Measurements from ENCODE around the gene TBPL1. TPM values are rescaled to one million over a fixed set of nuclear protein-coding genes. Genes with fewer than 3 reads are reported as not detected.

Gene TBPL1
- total RNA-seq: 15.0 and 23.5 TPM in 2 replicates

DNA sequence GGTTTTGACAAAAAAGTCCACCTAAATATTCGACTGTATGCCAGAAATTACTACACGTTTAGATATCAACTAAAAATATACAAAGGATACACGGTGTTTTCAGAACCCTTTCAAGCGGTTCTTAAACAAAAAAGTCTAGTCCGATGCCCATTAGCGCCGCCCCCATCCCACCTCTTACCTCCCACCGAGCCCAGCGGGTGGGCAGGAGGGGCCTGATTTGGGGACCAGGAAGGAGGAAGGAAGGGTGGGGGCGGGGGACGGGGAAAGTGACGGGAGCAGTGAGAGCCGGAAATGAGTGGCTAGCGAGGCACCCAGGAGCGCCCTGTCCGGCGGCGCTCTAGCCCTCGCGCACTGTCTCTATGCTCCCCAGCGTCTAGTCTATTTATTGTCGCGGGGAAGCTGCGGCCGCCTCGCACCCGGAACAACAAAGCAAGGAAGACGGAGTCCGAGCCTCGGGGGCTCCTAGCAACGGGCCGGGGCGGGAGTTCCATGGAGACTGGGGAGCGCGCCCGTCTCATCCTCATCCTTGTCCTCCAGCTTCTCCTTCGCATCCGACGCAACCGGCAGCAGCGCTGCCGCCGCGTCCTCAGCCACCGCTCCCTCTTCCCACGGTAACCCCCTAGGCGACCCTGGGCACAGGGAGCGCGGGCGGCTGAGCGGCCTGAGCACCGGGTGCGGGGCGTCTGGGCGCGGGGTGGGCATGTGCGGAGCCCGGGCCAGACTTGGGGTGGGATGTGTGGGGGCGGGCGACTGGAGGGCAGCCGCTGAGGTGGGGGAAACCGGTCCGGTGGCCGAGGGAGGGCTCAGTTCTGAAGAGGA lies at the start of gene TBPL1:
Gene TBPL1 (plus strand): TSS at position 410 of the 819 bp plus-strand sequence. CDS start 26,902 bp downstream, outside the sequence.

Other genes with a start within 250 kb of the TBPL1 start
- 0.07 TPM in 1 of 2 replicates, not detected in the other for gene TCF21, start 64.1 kb upstream of the TBPL1 start, total RNA-seq
- 0.60 and 1.5 TPM in 2 replicates for gene SLC2A12, start 99.4 kb downstream of the TBPL1 start, total RNA-seq